NCI-H446 treated with DMSO at 0.1 percent for 48 hours (cell line): ENCODE data around the gene CHST14.

Experiments
- DNase-seq: peaks from one replicate; lab custom pipeline; 2025; lab: John Stamatoyannopoulos, UW

The CHST14 gene

DNA sequence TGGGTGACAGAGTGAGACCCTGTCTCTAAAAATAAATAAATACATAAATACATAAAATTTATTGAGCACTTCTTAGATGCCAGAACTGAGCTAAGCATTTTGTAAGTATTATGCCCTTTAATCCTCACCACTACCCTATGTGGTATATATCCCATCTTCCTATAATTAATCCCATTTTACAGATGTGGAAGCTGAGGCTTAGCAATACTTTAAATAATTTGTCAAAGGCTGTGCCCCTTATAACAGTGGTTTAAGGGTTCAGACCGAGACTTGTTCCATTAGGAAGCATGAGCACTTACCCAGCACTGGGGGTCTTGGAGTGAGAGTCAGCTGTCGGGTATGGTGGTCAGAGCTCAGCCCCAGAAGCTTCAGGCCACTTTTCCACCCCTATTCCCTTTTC, 7.5 kb upstream of the CHST14 start:
- no peak for DNase-seq

DNA sequence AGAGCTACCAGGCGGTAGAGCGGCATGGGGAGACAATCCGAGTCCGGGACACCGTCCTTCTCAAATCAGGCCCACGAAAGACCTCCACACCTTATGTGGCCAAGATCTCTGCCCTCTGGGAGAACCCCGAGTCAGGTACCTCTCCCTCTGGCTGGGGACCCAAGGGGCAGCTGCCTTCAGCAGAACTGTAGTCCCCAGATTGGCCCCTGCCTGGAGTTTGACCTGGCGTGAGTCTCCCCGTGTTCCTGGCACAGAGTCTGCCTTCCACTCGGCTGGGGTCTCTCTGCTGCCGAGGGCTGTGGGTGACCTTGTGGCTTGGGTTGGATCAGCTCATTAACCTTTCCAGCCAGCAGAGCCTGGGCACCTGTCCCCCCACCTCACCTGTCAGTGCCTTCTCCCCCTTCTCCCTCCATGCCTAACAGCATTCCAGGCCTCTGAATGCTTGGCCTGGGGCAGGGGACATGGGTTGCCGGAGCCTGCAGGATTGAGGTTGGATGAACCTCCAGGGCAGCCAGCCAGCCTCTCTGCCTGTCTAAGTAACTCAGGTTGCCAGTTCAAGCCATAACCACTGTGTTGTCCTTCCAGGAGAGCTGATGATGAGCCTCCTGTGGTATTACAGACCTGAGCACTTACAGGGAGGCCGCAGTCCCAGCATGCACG, 6.8 kb upstream of the CHST14 start:
- DNase-seq, result no peak

DNA sequence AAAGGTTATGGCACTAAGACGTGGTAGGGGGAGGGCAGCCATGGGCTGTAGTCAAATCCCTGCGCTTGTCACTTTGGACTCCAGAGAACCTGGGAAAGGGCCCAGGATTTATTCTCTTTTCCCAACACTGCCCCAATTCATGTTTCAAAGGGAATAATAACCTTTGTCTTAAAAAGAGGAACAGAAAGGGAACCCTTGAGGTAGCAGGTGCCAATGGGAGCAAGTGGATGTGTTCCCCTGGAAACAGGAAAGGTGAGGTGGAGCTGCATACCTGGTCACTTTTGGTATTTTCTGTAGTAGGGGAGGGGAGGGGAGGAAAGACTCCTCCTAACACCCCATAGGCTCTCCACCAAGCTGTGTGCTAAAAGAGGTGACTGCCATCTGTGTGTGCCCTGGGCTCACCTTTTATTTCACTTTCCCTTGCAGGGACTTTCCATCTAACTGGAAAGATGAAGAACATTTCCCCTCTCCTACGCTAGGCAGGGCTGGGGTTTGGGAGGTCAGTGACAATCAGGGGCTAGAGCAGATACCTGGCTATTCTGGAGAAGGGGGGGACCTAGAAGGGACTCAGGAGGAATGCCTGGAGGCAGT, 6.1 kb upstream of the CHST14 start:
- no peak for DNase-seq

DNA sequence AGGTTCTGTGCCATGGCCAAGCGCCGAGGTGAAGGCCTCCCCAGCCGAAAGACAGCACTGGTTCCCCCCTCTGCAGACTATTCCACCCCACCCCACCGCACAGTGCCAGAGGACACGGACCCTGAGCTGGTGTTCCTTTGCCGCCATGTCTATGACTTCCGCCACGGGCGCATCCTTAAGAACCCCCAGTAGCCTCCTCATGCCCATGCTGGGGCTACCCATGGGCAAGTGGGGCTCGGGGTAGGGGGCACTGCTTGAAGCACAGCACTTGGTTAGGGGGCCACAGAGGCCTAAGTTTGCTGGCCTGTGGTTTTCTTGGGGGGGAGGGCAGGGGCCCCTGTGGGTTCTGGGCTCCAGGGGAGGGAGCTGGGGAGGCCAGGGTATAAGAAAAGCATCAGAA, 4.8 kb upstream of the CHST14 start:
- no peak for DNase-seq

DNA sequence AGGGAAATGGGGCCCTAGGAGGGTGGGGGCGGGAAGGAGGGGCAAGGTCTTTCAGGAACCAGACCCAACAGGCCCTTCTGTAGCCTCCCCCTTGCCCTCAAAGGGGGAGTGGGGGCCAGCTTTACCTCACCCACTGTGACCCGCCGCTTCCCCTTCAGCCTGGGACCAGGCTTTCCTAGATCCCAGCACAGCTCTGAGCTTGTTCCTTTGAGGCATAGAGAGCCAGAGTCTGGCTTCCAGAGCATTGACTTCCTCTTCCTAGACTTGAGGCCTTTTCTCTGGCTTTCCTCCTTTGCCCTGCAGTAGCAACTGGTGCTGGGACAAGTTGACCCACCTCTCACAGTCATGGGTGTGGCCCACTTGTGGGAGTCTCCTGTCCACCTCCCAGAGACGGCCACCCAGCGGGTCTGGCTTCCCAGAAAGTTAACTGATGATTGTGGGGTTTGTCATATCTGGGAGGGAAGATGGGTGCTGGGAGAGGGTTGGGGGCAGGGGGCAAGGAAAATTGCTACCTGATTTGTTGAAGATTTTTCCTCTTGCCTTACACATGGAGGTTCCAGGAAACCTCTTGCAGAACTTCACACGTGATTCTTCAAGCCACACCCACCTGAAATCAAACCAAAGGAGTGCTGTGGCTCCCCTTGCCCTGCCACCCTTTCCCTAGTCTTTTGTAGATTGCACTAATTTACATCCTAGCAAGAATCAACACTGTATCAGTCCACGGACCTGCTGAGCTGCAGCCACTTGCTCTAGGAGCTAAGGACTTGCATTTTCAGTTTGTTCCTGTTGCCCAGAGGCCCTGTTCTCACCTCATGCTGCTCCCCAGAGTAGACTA, 4.1 kb upstream of the CHST14 start:
- DNase-seq, result no peak

DNA sequence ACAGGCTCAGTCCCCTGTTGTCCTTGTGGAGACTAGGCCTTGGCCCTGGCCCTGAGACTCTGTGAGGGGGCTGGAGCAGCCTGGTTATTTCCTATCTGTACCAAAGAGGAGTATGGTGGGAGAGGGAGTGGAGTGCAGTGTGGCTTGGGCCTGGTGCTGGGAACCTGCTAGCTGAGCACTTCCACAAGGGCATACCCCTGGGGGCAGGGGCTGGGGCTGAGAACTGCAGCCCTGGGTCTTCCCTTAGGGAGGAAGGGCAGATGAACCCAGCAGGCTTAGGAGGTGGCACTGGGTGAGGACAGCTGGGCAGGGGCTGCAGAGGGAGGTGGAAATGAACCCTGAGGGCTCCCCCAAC, 3.5 kb upstream of the CHST14 start:
- no peak for DNase-seq

DNA sequence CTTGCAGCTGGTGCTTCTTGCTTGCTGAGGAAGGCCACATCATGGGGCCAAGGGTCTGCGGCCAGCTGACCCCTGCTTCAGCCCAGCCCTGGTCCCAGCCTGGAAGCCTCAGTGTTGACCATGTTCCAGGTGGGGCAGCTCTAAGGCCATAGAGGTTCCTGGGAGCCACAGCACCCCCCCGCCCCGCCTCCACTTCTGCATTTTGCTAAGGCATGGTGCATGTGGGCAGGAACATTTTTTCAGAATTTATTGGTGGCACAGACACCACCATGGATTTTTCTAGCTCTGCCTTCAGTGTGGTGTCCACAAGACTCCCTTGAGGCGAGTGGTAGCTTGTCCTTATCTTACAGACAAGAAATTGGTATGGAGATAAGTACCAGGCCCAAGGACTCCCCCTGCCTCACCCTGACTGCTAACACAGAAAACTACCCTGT, 1.9 kb upstream of the CHST14 start:
- DNase-seq, result no peak

DNA sequence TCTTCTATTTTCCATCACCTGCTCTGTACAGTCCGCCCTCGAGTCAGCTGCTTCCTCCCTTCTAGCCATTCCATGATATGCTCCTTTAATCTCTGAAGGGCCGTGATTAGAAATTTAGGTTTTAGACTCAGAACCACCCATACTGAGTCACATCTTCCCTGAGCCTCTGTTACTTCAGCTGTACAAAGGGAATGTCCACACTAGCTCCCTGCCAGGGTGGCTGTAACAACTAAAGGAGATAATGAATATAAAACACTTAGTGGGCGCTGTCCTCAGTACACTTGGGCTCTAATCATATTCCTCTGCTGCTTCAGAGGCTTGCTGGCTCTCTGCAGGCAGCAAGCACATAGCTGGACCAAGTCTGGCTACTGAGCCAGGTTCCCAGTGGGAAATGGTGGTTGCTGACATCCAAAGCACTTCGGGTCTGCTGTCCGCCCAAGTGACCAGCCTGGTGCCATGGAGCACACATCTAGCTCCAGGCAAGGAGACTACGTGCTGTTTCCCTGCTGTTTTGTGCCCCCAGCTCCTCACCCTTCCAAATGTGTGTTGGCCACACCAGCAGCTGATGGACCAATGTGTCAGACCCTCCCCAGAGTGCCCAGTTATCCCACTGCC, 901 bp upstream of the CHST14 start:
- no peak for DNase-seq

DNA sequence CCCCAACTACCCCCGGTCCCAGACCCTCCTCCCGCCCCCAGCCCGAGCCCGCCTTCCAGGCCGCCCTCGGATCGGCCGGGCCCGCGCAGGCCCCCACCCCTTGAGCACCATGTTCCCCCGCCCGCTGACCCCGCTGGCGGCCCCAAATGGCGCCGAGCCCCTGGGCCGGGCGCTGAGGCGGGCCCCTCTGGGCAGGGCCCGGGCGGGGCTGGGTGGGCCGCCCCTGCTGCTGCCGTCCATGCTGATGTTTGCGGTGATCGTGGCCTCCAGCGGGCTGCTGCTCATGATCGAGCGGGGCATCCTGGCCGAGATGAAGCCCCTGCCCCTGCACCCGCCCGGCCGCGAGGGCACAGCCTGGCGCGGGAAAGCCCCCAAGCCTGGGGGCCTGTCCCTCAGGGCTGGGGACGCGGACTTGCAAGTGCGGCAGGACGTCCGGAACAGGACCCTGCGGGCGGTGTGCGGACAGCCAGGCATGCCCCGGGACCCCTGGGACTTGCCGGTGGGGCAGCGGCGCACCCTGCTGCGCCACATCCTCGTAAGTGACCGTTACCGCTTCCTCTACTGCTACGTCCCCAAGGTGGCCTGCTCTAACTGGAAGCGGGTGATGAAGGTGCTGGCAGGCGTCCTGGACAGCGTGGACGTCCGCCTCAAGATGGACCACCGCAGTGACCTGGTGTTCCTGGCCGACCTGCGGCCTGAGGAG, 472 bp downstream of the CHST14 start:
- DNase-seq, result no peak

DNA sequence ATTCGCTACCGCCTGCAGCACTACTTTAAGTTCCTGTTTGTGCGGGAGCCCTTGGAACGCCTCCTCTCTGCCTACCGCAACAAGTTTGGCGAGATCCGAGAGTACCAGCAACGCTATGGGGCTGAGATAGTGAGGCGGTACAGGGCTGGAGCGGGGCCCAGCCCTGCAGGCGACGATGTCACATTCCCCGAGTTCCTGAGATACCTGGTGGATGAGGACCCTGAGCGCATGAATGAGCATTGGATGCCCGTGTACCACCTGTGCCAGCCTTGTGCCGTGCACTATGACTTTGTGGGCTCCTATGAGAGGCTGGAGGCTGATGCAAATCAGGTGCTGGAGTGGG, 995 bp downstream of the CHST14 start:
- no peak for DNase-seq

DNA sequence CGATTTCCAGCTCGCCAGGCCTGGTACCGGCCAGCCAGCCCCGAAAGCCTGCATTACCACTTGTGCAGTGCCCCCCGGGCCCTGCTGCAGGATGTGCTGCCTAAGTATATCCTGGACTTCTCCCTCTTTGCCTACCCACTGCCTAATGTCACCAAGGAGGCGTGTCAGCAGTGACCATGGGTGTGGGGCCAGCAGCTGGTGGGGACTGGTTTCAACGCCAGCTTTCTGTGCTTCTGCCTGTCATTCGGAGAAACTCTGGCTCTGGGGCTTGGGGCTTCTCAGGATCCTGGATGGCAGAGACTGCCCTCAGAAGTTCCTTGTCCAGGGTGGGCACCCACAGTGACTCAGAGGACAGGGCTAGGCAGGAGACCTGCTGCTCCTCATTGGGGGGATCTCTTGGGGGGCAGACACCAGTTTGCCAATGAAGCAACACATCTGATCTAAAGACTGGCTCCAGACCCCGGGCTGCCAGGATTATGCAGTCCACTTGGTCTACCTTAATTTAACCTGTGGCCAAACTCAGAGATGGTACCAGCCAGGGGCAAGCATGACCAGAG, 1.5 kb downstream of the CHST14 start:
- no peak for DNase-seq

DNA sequence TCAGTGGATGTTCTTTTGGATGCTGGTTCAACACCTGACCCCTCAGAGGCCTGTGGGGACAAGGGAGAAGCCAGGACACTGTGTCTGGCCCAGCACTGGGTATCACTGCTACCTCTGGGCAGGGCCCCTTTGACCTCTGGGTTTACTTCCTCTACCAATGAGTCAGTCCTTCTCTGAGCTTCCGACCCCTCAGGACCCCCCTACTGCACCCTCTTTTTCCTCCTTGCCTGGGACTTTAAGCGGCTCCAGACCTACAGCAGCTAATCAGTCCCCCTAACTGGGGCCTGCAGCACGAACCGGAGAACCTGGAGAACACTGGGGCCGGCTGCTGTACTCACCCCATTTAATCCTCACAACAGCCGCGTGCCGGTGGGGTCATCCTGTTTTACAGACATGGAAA, 3.8 kb downstream of the CHST14 start:
- DNase-seq, result no peak

DNA sequence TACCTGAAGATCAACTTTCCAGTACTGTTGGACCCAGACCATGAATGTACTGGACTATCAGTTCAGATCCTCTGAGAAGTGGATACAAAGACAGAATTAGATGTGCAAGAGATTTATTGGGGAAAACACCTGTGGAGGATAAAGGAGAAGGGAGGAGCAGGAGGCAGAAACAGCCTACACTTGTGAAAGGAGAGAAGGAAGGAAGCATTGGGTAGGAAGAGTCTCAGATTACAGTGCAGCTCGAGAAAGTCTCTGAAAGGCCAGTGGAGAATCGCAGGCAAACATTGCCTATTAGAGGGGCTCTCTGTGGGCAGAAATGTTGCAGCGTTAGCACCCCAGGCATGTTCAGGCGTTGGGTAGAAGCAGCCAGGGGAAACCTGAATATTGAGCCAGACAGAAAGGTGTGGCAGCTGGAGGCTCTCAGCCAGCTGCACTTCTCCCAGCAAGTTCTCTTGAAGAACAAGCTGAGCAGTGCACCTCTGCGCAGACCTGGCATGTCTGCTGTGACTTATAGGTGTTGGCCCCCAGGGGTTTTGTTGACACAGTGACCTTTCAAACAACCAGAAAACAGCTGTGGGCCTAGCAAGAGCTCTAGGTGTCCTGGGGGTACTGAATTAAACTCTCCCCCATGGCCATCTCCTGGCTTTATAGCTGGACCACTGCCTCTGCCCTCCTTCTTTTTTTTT, 7.0 kb downstream of the CHST14 start:
- DNase-seq, result no peak

DNA sequence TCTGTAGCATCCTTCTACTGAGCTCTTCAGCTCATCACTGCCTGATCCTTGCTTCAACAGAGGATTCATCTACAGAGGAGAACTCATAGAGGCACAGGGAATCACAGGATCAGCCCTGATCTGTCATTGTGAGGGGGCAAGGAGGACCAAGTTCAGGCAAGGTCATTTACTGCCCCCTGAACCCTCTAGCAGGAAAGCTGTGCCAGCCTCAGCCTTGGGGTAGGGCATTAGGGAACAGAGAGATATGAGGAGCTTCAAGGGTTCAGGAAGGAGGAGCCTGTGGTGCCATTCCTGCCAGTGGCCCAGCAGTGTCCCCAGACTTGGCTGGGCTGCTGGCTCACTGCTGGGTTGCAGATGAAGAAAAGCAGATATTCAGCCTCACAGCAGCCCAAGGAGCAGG, 8.2 kb downstream of the CHST14 start:
- no peak for DNase-seq

DNA sequence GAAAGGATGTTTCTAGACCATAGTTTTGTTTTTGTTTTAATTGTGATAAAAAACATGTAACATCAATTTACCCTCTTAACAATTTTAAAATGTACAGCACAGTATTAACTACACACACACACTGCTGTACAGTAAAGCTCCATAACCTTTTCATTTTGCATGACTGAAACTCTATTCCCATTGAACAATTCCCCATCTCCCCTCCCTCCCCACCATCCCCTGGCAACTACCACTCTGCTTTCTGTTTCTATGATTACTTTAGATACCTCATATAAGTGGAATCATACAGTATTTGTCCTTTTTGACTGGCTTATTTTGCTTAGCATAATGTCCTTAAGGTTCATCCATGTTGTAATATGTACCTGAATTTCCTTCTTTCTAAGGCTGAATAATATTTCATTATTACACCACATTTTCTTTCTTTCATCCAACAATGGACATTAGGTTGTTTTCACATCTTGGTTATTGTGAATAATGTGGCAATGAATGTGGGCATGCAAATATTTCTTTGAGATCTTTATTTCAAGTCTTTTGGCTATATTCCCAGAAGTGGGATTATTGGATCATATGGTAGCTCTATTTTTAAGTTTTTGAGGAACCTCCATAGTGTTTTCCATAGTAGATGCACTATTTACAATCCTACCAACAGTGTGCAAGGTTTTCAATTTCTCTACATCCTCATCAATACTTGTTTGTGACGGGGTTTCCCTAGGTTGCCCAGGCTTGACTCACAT, 10.7 kb downstream of the CHST14 start:
- DNase-seq, result no peak

DNA sequence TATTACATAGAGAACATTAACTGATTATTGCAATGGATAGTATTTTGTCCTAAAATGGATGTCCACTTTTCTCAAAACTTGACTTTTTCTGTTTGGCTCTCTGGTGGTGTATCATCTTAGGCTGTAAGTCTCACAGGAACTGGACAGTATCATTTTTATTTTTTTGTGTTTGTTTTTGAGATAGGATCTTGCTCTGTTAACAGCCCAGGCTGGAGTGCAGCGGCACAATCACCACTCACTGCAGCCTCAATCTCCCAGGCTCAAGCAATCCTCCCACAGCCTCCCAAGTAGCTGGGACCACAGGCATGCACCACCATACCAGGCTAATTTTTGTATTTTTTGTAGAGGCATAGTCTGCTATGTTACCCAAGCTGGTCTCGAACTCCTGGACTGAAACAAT, 13.1 kb downstream of the CHST14 start:
- DNase-seq, result no peak

DNA sequence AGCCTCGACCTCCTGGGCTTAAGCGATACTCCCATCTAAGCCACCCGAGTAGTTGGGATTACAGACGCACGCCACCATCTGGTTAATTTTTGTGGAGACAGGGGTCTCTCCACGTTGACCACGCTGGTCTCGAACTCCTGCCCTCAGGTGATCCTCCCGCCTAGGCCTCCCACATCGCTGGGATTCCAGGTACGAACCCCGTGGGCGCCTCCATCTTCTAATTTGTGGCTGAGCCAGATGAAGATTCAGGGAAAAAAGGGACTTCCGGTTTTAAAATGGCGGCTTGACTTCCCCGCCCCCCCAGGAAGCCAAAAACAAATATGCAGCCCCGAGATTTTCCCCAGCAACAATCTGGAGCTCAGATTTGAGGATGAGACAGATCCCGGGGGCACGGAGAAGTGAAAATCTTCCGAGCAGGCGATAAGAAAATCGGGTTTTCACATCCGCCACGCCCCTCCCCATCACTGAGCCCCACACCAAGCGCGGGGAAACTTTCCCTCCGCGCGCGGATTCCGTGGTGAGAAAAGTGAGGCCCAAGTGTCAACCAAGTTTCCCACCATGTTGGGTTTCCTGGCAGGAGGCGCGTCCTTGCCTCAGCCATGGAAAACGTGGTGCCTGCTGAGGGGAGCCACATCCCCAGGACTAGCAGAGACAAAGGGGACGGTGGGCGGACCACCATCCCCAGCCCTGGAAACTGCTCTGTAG, 15.4 kb downstream of the CHST14 start:
- no peak for DNase-seq

DNA sequence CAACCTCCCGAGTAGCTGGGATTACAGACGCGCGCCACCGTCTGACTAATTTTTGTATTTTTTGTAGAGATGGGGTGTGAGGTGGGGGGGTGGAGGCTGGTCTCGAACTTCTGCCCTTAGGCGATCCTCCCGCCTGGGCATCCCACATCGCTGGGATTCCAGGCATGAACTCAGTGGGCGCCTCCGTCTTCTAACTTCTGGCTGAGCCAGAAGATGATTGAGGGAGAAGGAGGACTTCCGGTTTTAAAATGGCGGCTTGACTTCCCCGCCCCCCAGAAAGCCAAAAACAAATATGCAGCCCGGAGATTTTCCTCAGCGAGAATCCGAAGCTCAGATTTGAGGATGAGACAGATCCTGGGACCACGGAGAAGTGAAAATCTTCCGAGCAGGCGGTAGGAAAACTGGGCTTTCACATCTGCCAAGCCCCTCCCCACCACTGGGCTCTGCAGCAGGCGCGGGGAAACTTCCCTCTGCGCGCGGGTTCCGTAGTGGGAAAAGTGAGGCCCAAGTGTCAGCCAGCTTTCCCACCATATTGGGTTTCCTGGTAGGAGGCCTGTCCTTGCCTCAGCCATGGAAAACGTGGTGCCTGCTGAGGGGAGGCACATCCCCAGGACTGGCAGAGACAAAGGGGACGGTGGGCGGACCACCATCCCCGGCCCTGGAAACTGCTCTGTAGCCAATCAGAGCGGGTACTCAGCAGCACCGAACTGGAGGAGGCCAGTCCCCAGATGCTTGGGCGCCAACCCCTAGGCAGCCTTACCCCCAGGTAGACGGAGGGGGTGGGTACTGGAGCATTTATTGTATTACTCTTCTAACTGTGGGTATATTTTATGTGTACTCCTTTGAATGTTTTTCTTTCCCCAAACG, 17.3 kb downstream of the CHST14 start:
- DNase-seq, result no peak
